ENCODE results near the gene NELFB. TPM values are rescaled to one million over a fixed set of nuclear protein-coding genes. Genes with fewer than 3 reads are reported as not detected.

NELFB gene
- total RNA-seq, result 10 to 100 TPM; 45.0 to 54.2 (median 50.9) TPM

DNA sequence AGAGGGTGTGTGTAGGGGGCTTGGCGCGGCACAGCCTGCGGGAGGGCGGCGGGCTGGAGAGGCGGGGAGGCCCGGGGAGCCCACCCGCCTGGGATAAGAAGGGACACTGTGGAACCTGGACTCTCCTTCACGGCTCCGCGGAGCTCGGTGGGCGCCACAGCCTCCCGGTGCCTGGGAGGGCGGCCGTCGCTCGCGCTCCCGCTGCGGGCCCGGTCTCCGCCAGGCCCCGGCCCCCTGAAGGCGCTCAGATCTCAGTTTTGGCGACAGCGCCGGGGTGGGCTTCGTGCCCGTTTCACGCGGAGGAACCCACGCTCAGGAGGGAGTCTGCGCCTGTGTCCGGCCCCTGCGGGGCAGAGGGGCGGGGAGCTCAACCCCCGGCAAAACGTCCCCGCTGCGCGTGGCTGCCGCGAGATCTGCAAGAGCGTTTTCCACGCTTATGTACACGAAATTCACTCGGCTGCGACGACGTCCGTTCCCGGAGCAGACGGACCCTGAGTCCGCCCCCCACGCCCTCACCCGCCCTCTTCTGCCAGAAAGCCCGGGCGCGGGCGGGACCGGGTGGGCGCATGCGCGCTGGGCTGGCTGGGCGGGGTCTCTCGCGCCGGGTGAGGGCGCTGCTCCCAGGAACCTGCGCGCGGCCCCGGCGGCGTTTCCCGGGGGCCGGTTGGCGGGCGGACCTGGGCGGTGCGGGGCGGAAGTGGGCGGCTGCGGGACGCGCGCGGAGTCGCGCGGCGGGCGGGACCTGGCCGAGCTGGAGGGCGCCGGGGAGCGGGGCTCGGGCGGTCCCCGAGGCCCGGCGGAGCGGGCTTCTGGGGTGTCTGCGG lies at the start of gene NELFB:
Gene NELFB, plus strand, starts transcription at position 704 of the 824 bp plus-strand sequence.
- peaks cover 19% of the 10 kb centered on the region for H3K36me3 ChIP-seq
- TF ChIP-seq POLR2AphosphoS5 (IDR thresholded peaks at IDR 0.05), result peak in 1 of 3 donors; percentile 24
- peak in 1 of 2 donors; percentile 19 for TF ChIP-seq POLR2A (IDR thresholded peaks at IDR 0.05)
- TF ChIP-seq, protein P1, sequence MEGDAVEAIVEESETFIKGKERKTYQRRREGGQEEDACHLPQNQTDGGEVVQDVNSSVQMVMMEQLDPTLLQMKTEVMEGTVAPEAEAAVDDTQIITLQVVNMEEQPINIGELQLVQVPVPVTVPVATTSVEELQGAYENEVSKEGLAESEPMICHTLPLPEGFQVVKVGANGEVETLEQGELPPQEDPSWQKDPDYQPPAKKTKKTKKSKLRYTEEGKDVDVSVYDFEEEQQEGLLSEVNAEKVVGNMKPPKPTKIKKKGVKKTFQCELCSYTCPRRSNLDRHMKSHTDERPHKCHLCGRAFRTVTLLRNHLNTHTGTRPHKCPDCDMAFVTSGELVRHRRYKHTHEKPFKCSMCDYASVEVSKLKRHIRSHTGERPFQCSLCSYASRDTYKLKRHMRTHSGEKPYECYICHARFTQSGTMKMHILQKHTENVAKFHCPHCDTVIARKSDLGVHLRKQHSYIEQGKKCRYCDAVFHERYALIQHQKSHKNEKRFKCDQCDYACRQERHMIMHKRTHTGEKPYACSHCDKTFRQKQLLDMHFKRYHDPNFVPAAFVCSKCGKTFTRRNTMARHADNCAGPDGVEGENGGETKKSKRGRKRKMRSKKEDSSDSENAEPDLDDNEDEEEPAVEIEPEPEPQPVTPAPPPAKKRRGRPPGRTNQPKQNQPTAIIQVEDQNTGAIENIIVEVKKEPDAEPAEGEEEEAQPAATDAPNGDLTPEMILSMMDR (IDR thresholded peaks at IDR 0.05), result no peak
- peak; percentile 94 to 95 for DNase-seq (ENCODE audit: low spot score in 2 of 2)
- peak within 1 kb of the TSS; percentile 77 for H3K27ac ChIP-seq
- WGBS, result 6% methylated on average over 15 of the region's 105 CpGs
- H3K4me1 ChIP-seq, result peaks cover 29% of the 10 kb centered on the region
- no peaks in the 10 kb centered on the region for H3K9me3 ChIP-seq
- H3K4me3 ChIP-seq, result peak within 1 kb of the TSS; percentile 93
- no peaks in the 10 kb centered on the region for H3K27me3 ChIP-seq

DNA sequence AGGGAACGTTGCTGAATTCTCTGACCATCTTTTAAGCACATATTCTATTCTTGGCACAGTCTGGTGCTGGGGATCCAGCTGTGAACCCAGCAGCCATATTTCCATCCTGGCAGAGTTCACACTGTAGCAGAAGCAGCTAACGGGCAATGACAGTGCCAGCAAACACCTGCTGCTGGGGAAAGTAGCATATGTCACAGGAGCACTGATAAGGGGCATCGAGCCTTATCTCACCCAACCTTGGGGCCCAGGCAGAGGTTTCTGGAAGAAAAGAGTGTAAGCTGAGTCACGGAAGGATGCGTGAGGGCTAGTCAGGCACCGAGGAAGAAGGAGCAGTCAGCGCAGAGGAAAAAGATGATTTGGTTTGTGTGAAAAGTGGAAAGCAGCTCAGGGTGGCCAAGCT lies 48.5 kb upstream of the NELFB start:
- WGBS, result 73% methylated on average over 7 of the region's 7 CpGs
- Histone ChIP-seq H3K4me1 (peaks cover 47% of the 10 kb centered on the region), H3K4me3 (peak overlapping the region; percentile 73)

DNA sequence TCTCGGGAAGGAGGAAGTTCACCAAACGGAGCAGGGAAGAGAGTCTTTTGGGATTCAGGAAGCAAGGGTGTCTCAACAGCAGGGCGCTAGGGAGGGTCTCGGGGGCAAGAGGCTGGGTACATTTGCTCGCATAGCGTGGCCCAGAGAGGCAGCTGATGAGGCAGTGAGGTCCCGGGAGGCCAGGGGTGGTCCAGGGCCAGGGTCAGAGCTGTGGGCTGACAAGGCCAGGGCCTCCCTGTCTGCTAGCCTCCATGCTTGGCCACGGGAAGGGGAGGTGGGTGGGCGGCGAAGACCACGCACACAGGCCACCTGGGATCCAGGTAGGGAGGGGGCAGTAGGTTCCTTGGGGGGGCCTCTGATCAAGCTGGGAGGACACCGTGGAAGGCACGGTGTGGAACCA lies 43.6 kb upstream of the NELFB start:
- Histone ChIP-seq H3K27me3 (no peaks in the 10 kb centered on the region), H3K36me3 (peaks cover 18% of the 10 kb centered on the region), H3K4me3 (no peak overlapping the region), H3K9me3 (no peaks in the 10 kb centered on the region), H3K4me1 (peaks cover 7% of the 10 kb centered on the region), H3K27ac (no peak overlapping the region)
- no peak for DNase-seq (ENCODE audit: low spot score in 2 of 2)
- 78% methylated on average over 13 of the region's 13 CpGs for WGBS
- TF ChIP-seq POLR2AphosphoS5 (IDR thresholded peaks at IDR 0.05), result no peak
- no peak for TF ChIP-seq POLR2A (IDR thresholded peaks at IDR 0.05)
- TF ChIP-seq, protein P1 (IDR thresholded peaks at IDR 0.05), result no peak

More for the DNA sequence above, 48.5 kb upstream of the NELFB start:
- Histone ChIP-seq H3K27me3 (no peaks in the 10 kb centered on the region), H3K36me3 (peaks cover 8% of the 10 kb centered on the region), H3K9me3 (no peaks in the 10 kb centered on the region), H3K27ac (no peak overlapping the region)
- DNase-seq (ENCODE audit: low spot score in 2 of 2), result no peak
- TF ChIP-seq, protein P1 (IDR thresholded peaks at IDR 0.05), result no peak
- no peak for TF ChIP-seq POLR2AphosphoS5 (IDR thresholded peaks at IDR 0.05)
- no peak for TF ChIP-seq EP300 (IDR thresholded peaks at IDR 0.05)
- no peak for TF ChIP-seq POLR2A (IDR thresholded peaks at IDR 0.05)

DNA sequence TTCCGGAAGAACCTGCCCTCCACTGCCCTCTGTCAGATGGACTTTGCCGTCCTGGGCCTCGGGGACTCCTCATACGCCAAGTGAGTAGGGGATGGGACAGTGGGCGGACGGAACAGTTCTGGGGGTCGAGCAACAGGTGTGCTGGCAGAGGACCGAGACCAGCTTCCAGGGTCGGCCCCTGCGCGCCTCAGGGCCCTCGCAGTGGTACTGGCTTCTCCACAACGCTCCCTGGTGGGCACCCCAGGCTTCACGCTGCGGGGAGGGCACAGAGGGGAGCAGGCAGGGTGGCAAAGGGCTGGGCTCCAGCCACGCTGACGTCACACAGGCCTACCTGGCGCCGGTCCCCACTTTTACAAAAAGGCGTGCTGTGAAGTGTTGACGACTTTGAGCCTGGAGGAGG lies 42.6 kb upstream of the NELFB start:
- no peak for DNase-seq (ENCODE audit: low spot score in 2 of 2)
- H3K27me3 ChIP-seq, result no peaks in the 10 kb centered on the region
- TF ChIP-seq, protein P1 (IDR thresholded peaks at IDR 0.05), result no peak
- no peak for TF ChIP-seq POLR2A (IDR thresholded peaks at IDR 0.05)
- TF ChIP-seq POLR2AphosphoS5 (IDR thresholded peaks at IDR 0.05), result no peak
- TF ChIP-seq EP300 (IDR thresholded peaks at IDR 0.05), result no peak
- peaks cover 18% of the 10 kb centered on the region for H3K36me3 ChIP-seq
- no peak overlapping the region for H3K27ac ChIP-seq
- 86% methylated on average over 14 of the region's 21 CpGs for WGBS
- H3K4me3 ChIP-seq, result no peak overlapping the region
- H3K9me3 ChIP-seq, result no peaks in the 10 kb centered on the region
- H3K4me1 ChIP-seq, result peaks cover 11% of the 10 kb centered on the region

DNA sequence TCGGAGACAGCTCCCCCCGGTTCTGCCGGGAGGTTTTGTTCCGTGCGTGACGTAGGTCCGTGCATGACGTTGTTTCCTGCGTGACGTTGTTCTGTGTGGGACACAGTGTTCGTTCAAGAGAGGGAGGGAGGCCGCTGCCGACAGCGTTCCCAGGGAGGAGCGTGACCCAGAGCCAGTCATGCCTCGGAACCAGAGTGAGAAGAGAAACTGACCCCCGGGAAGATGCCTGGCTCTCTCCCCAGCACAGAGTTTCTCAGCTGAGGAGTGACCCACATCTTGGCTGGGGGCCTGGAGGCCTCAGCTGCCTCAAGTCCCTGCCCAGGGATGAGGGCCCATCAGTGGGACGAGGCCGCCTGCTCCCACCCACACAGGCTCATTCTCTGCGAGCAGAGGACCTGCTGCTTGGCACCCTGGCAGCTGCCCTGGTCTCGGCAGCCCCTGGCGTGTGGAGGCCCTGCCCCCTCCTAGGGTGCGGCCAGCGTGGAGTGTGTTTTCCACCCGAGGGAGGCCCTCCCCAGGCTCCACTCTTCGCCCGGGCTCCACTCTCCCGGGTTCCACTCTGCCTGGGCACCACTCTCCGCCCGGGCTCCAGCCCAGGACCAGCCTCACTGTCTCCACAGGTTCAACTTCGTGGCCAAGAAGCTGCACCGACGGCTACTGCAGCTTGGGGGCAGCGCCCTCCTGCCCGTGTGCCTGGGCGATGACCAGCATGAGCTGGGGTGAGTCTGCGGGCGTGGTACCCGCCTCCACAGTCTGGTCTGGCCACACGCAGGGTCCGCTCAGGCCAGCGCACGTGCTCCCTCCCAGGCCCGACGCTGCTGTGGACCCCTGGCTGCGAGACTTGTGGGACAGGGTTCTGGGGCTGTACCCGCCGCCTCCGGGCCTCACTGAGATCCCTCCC lies 41.7 kb upstream of the NELFB start:
- no peak overlapping the region for H3K27ac ChIP-seq
- no peak for TF ChIP-seq POLR2A (IDR thresholded peaks at IDR 0.05)
- TF ChIP-seq, protein P1 (IDR thresholded peaks at IDR 0.05), result no peak
- TF ChIP-seq EP300 (IDR thresholded peaks at IDR 0.05), result no peak
- no peak for TF ChIP-seq POLR2AphosphoS5 (IDR thresholded peaks at IDR 0.05)
- WGBS, result 91% methylated on average over 36 of the region's 49 CpGs
- DNase-seq (ENCODE audit: low spot score in 2 of 2), result no peak
- no peak overlapping the region for H3K4me3 ChIP-seq
- H3K4me1 ChIP-seq, result peaks cover 20% of the 10 kb centered on the region
- H3K36me3 ChIP-seq, result peaks cover 18% of the 10 kb centered on the region
- H3K9me3 ChIP-seq, result no peaks in the 10 kb centered on the region
- H3K27me3 ChIP-seq, result no peaks in the 10 kb centered on the region

All from suprapubic skin (tissue), 4 donors.